GM12878 (cell line): ENCODE data around the gene ATXN1. TPM values are rescaled to one million over a fixed set of nuclear protein-coding genes. Genes with fewer than 3 reads are reported as not detected.

Experiments
- ASH2L ChIP-seq: fragments of 300-600, 200-600 bp; sonication (generic); IDR thresholded peaks from 2 replicates; pipeline ENCODE4 v1.6.1; 2017; ENCODE audit warnings: low read depth, mild to moderate bottlenecking, borderline replicate concordance
- BCLAF1 ChIP-seq: fragments of 450-650 bp; IDR thresholded peaks from 2 replicates; pipeline ENCODE4 v1.6.1; 2017; ENCODE audit warnings: antibody characterized with exemption, mild to moderate bottlenecking, moderate library complexity
- CEBPZ ChIP-seq: fragments of 150-350 bp; IDR thresholded peaks from 2 replicates; pipeline ENCODE4 v1.6.1; 2016; ENCODE audit warnings: low read depth, low read length
- EED ChIP-seq: sonication (generic); IDR thresholded peaks from 2 replicates; pipeline ENCODE4 v1.6.1; 2016; ENCODE audit warnings: antibody characterized with exemption, low read depth
- ELK1 ChIP-seq: IDR thresholded peaks from 2 replicates; pipeline ENCODE4 v1.6.1; 2012; ENCODE audit warnings: low read depth, low read length, improper control_type of control experiment
- ESRRA ChIP-seq: IDR thresholded peaks from 2 replicates; pipeline ENCODE4 v1.6.1; 2012; ENCODE audit warnings: mild to moderate bottlenecking, low read length, improper control_type of control experiment
- GATAD2B ChIP-seq: fragments of 450-650 bp; conservative IDR thresholded peaks from 2 replicates; pipeline ENCODE4 v1.6.1; 2017; ENCODE audit warnings: low read depth, mild to moderate bottlenecking, moderate library complexity
- IKZF1 ChIP-seq: fragments of 450-650 bp; conservative IDR thresholded peaks from 2 replicates; pipeline ENCODE4 v1.6.1; 2017; ENCODE audit warnings: antibody characterized with exemption, mild to moderate bottlenecking
- IKZF2 ChIP-seq, 2 experiments: fragments of 450-650 bp; IDR thresholded peaks; 2 replicates each; pipeline ENCODE4 v1.6.1; 2017; ENCODE audit warnings: mild to moderate bottlenecking in 2 of 2, moderate library complexity in 2 of 2
- JUND ChIP-seq: IDR thresholded peaks from 2 replicates; pipeline ENCODE4 v1.6.1; 2012; ENCODE audit warnings: low read depth, mild to moderate bottlenecking, low read length, improper control_type of control experiment, moderate library complexity
- MXI1 ChIP-seq: fragments of 150-350 bp; IDR thresholded peaks from 2 replicates; pipeline ENCODE4 v1.6.1; 2011; ENCODE audit warnings: low read depth, mild to moderate bottlenecking, inconsistent platforms, low read length, improper control_type of control experiment
- POLR2A ChIP-seq: IDR thresholded peaks from 2 replicates; pipeline ENCODE4 v1.6.1; 2011; ENCODE audit warnings: low read depth, mild to moderate bottlenecking, low read length
- SIN3A ChIP-seq: IDR thresholded peaks from 2 replicates; pipeline ENCODE4 v1.6.1; 2012; ENCODE audit warnings: low read depth, low read length, improper control_type of control experiment
- SMAD1 ChIP-seq: fragments of 450-650 bp; IDR thresholded peaks from 2 replicates; pipeline ENCODE4 v1.6.1; 2018; ENCODE audit warnings: mild to moderate bottlenecking, low read depth; ENCODE audit not compliant: partially characterized antibody
- SMARCA5 ChIP-seq: fragments of 450-650 bp; IDR thresholded peaks from 2 replicates; pipeline ENCODE4 v1.6.1; 2017; ENCODE audit warnings: mild to moderate bottlenecking
- SMC3 ChIP-seq: IDR thresholded peaks from 2 replicates; pipeline ENCODE4 v1.6.1; 2011; ENCODE audit warnings: low read length, improper control_type of control experiment, borderline replicate concordance
- SRF ChIP-seq, 2 experiments: IDR thresholded peaks; 2 replicates each; pipeline ENCODE4 v1.6.1; 2011; ENCODE audit warnings: low read depth in 2 of 2, low read length in 2 of 2, mild to moderate bottlenecking in 1 of 2, moderate library complexity in 1 of 2
- ZNF274 ChIP-seq: IDR thresholded peaks from one replicate; pipeline ENCODE4 v1.8.0; 2011; ENCODE audit not compliant: insufficient read length, insufficient read depth
- ZNF384 ChIP-seq: IDR thresholded peaks from 2 replicates; pipeline ENCODE4 v1.6.1; 2012; ENCODE audit warnings: low read depth, mild to moderate bottlenecking, low read length, improper control_type of control experiment, borderline replicate concordance
- polyA plus RNA-seq, 11 experiments: library from polyadenylated mRNA; depleted of rRNA in 4 of 11; unstranded in 6 of 11; stranded (reverse) in 5 of 11; fragments of >200 nt; fragmentation: Nextera tagmentation in 4 of 11; fragmentation: Illumina TruSeq in 1 of 11; extraction: Ambion mirVana in 4 of 11; extraction: Trizol in 1 of 11; gene quantifications; 1 replicate in 1 of 11; 2 replicates in 10 of 11; pipeline versions ENCODE4 v1.2.1 to v1.2.3, GENCODE V29; 2011 to 2016; ENCODE audit warnings: inconsistent platforms in 2 of 11, missing spikeins in 2 of 11, low read depth in 1 of 11
- total RNA-seq, 4 experiments: library from RNA; depleted of rRNA in 3 of 4; stranded (reverse); fragments of >200 nt in 3 of 4; fragmentation: Illumina TruSeq in 1 of 4; extraction: Trizol in 1 of 4; gene quantifications; 2 replicates each; pipeline versions ENCODE4 v1.2.1 to v1.2.3, GENCODE V29; 2013 to 2021
- TF ChIP-seq, protein P1 (sequence below): IDR thresholded peaks from 2 replicates; pipeline ENCODE4 v1.6.1; 2012; ENCODE audit warnings: low read depth, low read length, improper control_type of control experiment
- TF ChIP-seq, protein P2 (sequence below): fragments of 450-650 bp; conservative IDR thresholded peaks from 2 replicates; pipeline ENCODE4 v1.6.1; 2017; ENCODE audit warnings: mild to moderate bottlenecking, moderate library complexity

ATXN1 gene
- total and polyA plus RNA-seq, 10 of the 15 experiments (the other 5 are each of a cell fraction or from before 2014, with no cell fraction given) = 12.2 to 51.2 (median 20.5) TPM

DNA sequence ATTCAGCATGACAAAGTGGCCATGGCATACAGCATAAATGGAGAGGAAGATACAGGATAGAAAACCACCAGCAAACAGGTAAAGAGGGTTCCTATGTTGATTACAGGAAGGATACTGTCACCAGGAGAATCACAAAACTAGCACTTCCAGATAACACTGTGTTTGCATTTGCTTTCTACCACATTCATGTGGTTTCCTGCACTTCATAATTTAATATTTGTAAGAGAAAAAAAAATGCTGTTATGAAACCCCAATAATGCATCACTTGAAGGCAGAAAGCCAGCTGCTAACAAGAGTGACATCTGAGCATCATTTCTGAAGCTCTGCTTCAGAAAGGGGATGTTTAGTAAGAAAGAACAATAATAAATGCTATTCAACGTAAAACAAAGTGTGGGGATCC lies 106.6 kb downstream of the ATXN1 start (continued):
- TF ChIP-seq CEBPZ (no peak), IKZF1 (0 out of 2 replicates have a peak, but pooled peaks have one; percentile 48), SRF (IDR thresholded peaks at IDR 0.05; ENCODE audit: low read depth in 2 of 2, low read length in 2 of 2) (no peak), SIN3A (no peak), JUND (no peak), ELK1 (no peak), ASH2L (no peak), ZNF274 (no peak), SMC3 (no peak), MXI1 (peak; percentile 27; the same call in 1 of the 2 replicates), ZNF384 (peak; percentile 73), SMARCA5 (no peak), GATAD2B (no peak), EED (no peak), POLR2A (no peak), IKZF2 (IDR thresholded peaks at IDR 0.05) (peak; percentile 48 to 67; a peak in 2 of 4 replicates), SMAD1 (no peak), ESRRA (no peak), BCLAF1 (no peak)
- TF ChIP-seq, protein P1, sequence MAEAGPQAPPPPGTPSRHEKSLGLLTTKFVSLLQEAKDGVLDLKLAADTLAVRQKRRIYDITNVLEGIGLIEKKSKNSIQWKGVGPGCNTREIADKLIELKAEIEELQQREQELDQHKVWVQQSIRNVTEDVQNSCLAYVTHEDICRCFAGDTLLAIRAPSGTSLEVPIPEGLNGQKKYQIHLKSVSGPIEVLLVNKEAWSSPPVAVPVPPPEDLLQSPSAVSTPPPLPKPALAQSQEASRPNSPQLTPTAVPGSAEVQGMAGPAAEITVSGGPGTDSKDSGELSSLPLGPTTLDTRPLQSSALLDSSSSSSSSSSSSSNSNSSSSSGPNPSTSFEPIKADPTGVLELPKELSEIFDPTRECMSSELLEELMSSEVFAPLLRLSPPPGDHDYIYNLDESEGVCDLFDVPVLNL = no peak
- TF ChIP-seq, protein P2, sequence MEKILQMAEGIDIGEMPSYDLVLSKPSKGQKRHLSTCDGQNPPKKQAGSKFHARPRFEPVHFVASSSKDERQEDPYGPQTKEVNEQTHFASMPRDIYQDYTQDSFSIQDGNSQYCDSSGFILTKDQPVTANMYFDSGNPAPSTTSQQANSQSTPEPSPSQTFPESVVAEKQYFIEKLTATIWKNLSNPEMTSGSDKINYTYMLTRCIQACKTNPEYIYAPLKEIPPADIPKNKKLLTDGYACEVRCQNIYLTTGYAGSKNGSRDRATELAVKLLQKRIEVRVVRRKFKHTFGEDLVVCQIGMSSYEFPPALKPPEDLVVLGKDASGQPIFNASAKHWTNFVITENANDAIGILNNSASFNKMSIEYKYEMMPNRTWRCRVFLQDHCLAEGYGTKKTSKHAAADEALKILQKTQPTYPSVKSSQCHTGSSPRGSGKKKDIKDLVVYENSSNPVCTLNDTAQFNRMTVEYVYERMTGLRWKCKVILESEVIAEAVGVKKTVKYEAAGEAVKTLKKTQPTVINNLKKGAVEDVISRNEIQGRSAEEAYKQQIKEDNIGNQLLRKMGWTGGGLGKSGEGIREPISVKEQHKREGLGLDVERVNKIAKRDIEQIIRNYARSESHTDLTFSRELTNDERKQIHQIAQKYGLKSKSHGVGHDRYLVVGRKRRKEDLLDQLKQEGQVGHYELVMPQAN = no peak
